K562 (cell line): ENCODE results near the gene MYO1D. TPM values are rescaled to one million over a fixed set of nuclear protein-coding genes. Genes with fewer than 3 reads are reported as not detected.

Experiments used
- ATAC-seq: fragments of 200-7000 bp; cut with Tn5 transposase; 3 replicates; pipeline ENCODE4 v1.9.1; 2020; ENCODE audit warnings: moderate library complexity
- BruUV-seq: library from RNA; stranded (reverse); fragments of 400-500 nt; replicated peaks from 2 replicates; lab custom pipeline; 2021; lab: Mats Ljungman, UMichigan
- CTCF ChIA-PET: fragments of 300-600 bp; formaldehyde crosslinking; extraction: SDS; loops from one replicate; lab custom pipeline; 2021; ENCODE audit warnings: low intra/inter-chr PET ratio; lab: Yijun Ruan, JAX
- POLR2A ChIA-PET: fragments of 300-600, 350-650 bp; sonication (Branson Sonifier 250); formaldehyde crosslinking; extraction: SDS; loops from one replicate; lab custom pipeline; 2021; ENCODE audit warnings: antibody characterized with exemption, inconsistent platforms; lab: Yijun Ruan, JAX
- DNase-seq, 4 experiments: peaks; one replicate each; pipeline versions ENCODE4 v3.0.0 to v3.0.0-alpha.2; 2011 to 2018; ENCODE audit warnings: low spot score in 3 of 4, mixed read lengths in 3 of 4; ENCODE audit errors: extremely low read depth in 1 of 4
- FAIRE-seq: peaks from 2 replicates; lab custom pipeline; 2011; peaks lifted over from hg19 to GRCh38; lab: Jason Lieb, UNC
- H2AFZ ChIP-seq: 2 replicates; pipeline ENCODE4 v1.6.0; 2011; ENCODE audit warnings: low read depth, low read length, control low read depth, inconsistent platforms
- H3K27ac ChIP-seq: fragments of 200-600 bp; 3 replicates; pipeline ENCODE4 v1.8.0; 2011; ENCODE audit warnings: low read depth, mild to moderate bottlenecking, control low read depth, inconsistent platforms, low read length, moderate library complexity, mixed read lengths; ENCODE audit errors: extremely low read depth
- H3K27me3 ChIP-seq, 2 experiments: fragments of 300-600 bp in 1 of 2; 2 replicates in 1 of 2; 3 replicates in 1 of 2; pipeline versions ENCODE4 v1.6.0 to v1.8.0; 2011; ENCODE audit warnings: inconsistent platforms in 2 of 2, low read length in 2 of 2, mild to moderate bottlenecking in 1 of 2, mixed read lengths in 1 of 2, moderate library complexity in 1 of 2; ENCODE audit not compliant: control insufficient read depth in 2 of 2, insufficient read depth in 2 of 2
- H3K36me3 ChIP-seq: fragments of 300-600 bp; 3 replicates; pipeline ENCODE4 v1.8.0; 2011; ENCODE audit warnings: mild to moderate bottlenecking, low read length, inconsistent platforms; ENCODE audit not compliant: control insufficient read depth, insufficient read depth
- H3K4me1 ChIP-seq, 2 experiments: fragments of 200-600 bp in 1 of 2; replicated peaks in 1 of 2; 2 replicates in 1 of 2; 3 replicates in 1 of 2; pipeline versions ENCODE4 v1.5.1 to v1.8.0; 2011; ENCODE audit warnings: inconsistent platforms in 2 of 2, low read length in 2 of 2, mild to moderate bottlenecking in 1 of 2, mixed read lengths in 1 of 2, moderate library complexity in 1 of 2; ENCODE audit not compliant: control insufficient read depth in 2 of 2, insufficient read depth in 2 of 2
- H3K4me2 ChIP-seq: 2 replicates; pipeline ENCODE4 v1.6.1; 2011; ENCODE audit warnings: low read length, control low read depth, inconsistent platforms, mixed read lengths; ENCODE audit not compliant: insufficient read depth
- H3K4me3 ChIP-seq: fragments of 200-600 bp; sonication (generic), shearing (Covaris generic); 2 replicates; pipeline ENCODE4 v1.5.1; 2016; ENCODE audit warnings: control low read depth, inconsistent platforms
- H3K79me2 ChIP-seq: fragments of 200-600 bp; 3 replicates; pipeline ENCODE4 v1.8.0; 2011; ENCODE audit warnings: low read length, inconsistent platforms; ENCODE audit not compliant: control insufficient read depth, insufficient read depth
- H3K9ac ChIP-seq, 2 experiments: 2 replicates each; pipeline versions ENCODE4 v1.6.0 to v1.6.1; 2011; ENCODE audit warnings: low read depth in 2 of 2, low read length in 2 of 2, control low read depth in 1 of 2, inconsistent platforms in 1 of 2, mild to moderate bottlenecking in 1 of 2, mixed read lengths in 1 of 2; ENCODE audit not compliant: insufficient read depth in 1 of 2
- H3K9me1 ChIP-seq: one replicate; pipeline ENCODE4 v1.6.0; 2011; ENCODE audit warnings: inconsistent platforms, mild to moderate bottlenecking, low read length, moderate library complexity; ENCODE audit not compliant: control insufficient read depth, insufficient read depth
- H3K9me3 ChIP-seq: replicated peaks from 2 replicates; pipeline ENCODE4 v1.5.1; 2011; ENCODE audit warnings: low read depth, low read length, inconsistent platforms; ENCODE audit not compliant: control insufficient read depth, insufficient read depth
- H4K20me1 ChIP-seq: replicated peaks from 2 replicates; pipeline ENCODE4 v1.6.1; 2011; ENCODE audit warnings: low read length, inconsistent platforms, mixed read lengths; ENCODE audit not compliant: control insufficient read depth, insufficient read depth
- BMI1 ChIP-seq: fragments of 150-350 bp; IDR thresholded peaks from 2 replicates; pipeline ENCODE4 v1.6.1; 2014; ENCODE audit warnings: low read length
- GTF3C2 ChIP-seq: IDR thresholded peaks from 3 replicates; pipeline ENCODE4 v1.6.1; 2011; ENCODE audit warnings: borderline replicate concordance, mild to moderate bottlenecking, moderate library complexity; ENCODE audit not compliant: insufficient read length; ENCODE audit errors: extremely low read depth
- KAT7 ChIP-seq: sonication (generic); formaldehyde crosslinking; IDR thresholded peaks from 2 replicates; pipeline ENCODE4 v1.8.0; 2022; ENCODE audit warnings: missing genetic modification reagents, mild to moderate bottlenecking, borderline replicate concordance
- MECOM ChIP-seq: fragments of 250-450 bp; sonication (Bioruptor Pico); IDR thresholded peaks from 2 replicates; pipeline ENCODE4 v1.8.0; 2022; ENCODE audit warnings: inconsistent platforms
- PHTF2 ChIP-seq: fragments of 250-450 bp; sonication (Bioruptor Pico); IDR thresholded peaks from 2 replicates; pipeline ENCODE4 v1.5.0; 2021; ENCODE audit warnings: mild to moderate bottlenecking
- POLR2AphosphoS5 ChIP-seq: IDR thresholded peaks from 2 replicates; pipeline ENCODE4 v1.6.1; 2011; ENCODE audit warnings: mild to moderate bottlenecking, low read depth, low read length, moderate library complexity; ENCODE audit not compliant: control insufficient read depth, insufficient read depth
- PTRF ChIP-seq: fragments of 450-650 bp; IDR thresholded peaks from 2 replicates; pipeline ENCODE4 v1.6.1; 2016; ENCODE audit warnings: mild to moderate bottlenecking, missing genetic modification characterization, missing compliant biosample characterization
- ZNF311 ChIP-seq: fragments of 250-450 bp; sonication (Bioruptor Pico); IDR thresholded peaks from 2 replicates; pipeline ENCODE4 v1.4.0; 2020; ENCODE audit warnings: mild to moderate bottlenecking, moderate library complexity
- ZNF639 ChIP-seq, 2 experiments: fragments of 200-800 bp in 1 of 2; sonication (Bioruptor generic) in 1 of 2; sonication (generic) in 1 of 2; formaldehyde crosslinking in 1 of 2; IDR thresholded peaks in 1 of 2; conservative IDR thresholded peaks in 1 of 2; 2 replicates each; pipeline versions ENCODE4 v1.5.0 to v1.6.1; 2016 to 2020; ENCODE audit warnings: missing compliant biosample characterization in 1 of 2, missing genetic modification characterization in 1 of 2, missing genetic modification reagents in 1 of 2
- WGBS: fragments of 100-300 bp; shearing (Covaris generic); methylation state at CpG from one replicate; pipeline ENCODE4 v1.1.6; 2016; ENCODE audit warnings: low coverage, mixed read lengths; ENCODE audit not compliant: insufficient coverage; ENCODE audit errors: missing lambda C conversion rate; 5-methylcytosine and 5-hydroxymethylcytosine counted together
- in situ Hi-C: fragments of 300-500 bp; cut with MboI; formaldehyde crosslinking; loops from 4 replicates; pipeline ENCODE4 v1.15.0; 2018; ENCODE audit warnings: inconsistent platforms, mixed read lengths
- intact Hi-C: fragments of 100-400 bp; cut with micrococcal nuclease; formaldehyde crosslinking; loops from 2 replicates; pipeline ENCODE4 v1.14.2; 2022
- polyA plus RNA-seq, 8 experiments: library from polyadenylated mRNA; depleted of rRNA in 4 of 8; stranded (reverse) in 5 of 8; unstranded in 3 of 8; fragments of >200 nt; fragmentation: Nextera tagmentation in 2 of 8; fragmentation: Illumina TruSeq in 1 of 8; extraction: Ambion mirVana in 2 of 8; extraction: Trizol in 1 of 8; gene quantifications; 2 replicates each; pipeline versions ENCODE4 v1.2.1 to v1.2.3, GENCODE V29; 2011 to 2014; ENCODE audit warnings: inconsistent platforms in 1 of 8, missing spikeins in 1 of 8
- total RNA-seq, 7 experiments: library from RNA; depleted of rRNA in 6 of 7; stranded (reverse); fragments of >200 nt in 6 of 7; fragmentation: Illumina TruSeq in 2 of 7; extraction: Trizol in 2 of 7; gene quantifications; 2 replicates each; pipeline versions ENCODE4 v1.2.1 to v1.2.3, GENCODE V29; 2011 to 2021; ENCODE audit warnings: low replicate concordance in 1 of 7

MYO1D gene
- total and polyA plus RNA-seq, 9 of the 15 experiments (the other 6 are each of a cell fraction or from before 2014, with no cell fraction given), result 2.1 to 71.2 (median 45.4) TPM

DNA sequence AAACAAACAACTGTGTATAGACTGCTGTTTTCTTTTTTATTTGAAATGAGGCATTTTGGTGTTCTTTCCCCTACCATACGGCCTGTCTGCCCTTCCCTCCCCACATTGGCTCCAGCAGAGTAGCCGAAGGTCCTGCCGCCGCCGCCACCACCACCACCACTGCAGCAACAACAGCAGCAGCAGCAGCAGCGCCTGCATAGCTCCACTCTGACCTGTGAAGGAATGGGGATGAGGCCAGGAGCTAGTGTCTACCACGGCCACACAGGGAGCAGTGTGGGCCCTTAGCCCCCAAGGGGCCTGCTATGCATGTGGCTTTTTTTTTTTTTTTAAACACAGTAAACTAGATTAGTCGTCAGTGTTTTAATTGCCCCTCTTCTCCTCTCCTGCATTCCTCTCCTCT is 395.7 kb downstream of the MYO1D start (continued):
- no peak for TF ChIP-seq BMI1

DNA sequence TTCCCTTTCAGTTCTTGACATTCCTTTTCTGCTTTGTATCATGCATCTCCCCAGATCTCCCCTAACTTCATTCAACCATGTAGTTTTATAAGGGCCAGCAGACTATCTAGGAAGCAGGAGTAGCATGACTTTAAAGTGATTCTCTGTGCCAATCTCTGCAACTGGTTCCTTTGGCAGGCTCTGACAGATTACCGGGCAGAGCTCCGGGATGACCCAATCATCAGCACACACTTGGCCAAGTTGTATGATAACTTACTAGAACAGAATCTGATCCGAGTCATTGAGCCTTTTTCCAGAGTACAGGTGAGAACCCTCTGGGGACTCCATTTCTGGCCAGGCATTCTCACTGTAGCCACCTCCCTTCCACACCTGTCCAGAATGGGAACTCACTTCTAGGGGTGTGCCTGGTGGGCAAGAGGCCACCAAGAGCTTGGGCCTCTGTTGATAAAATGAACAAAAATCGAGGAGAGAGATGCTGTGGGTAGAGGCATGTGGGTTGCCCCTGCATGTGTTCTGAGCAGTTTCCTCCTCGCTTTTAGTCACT is 397.8 kb downstream of the MYO1D start:
- TF ChIP-seq GTF3C2 (no peak), ZNF639 (CRISPR knock-in tag; conservative IDR thresholded peaks at IDR 0.05 in 1 of 2, IDR thresholded peaks at IDR 0.05 in 1 of 2) (no peak), PTRF (no peak), MECOM (CRISPR knock-in tag) (no peak), ZNF311 (CRISPR knock-in tag) (no peak), PHTF2 (CRISPR knock-in tag) (no peak), KAT7 (CRISPR knock-in tag) (no peak), POLR2AphosphoS5 (no peak; the same call in 1 of the 2 replicates)
- no peaks in the 10 kb centered on the region for H3K27me3 ChIP-seq
- CTCF ChIA-PET, result no interaction called here
- H3K9me1 ChIP-seq, result no peaks in the 10 kb centered on the region
- no peak overlapping the region for H2AFZ ChIP-seq
- DNase-seq (no peak), FAIRE-seq (no peak), ATAC-seq (no peak)
- H4K20me1 ChIP-seq, result peaks cover 8% of the 10 kb centered on the region; the same call in 1 of the 2 replicates
- WGBS, result 83% methylated on average over 5 of the region's 5 CpGs
- no peak overlapping the region for H3K9ac ChIP-seq
- H3K4me1 ChIP-seq, result peaks cover 0 to 8% of the 10 kb centered on the region in 2 experiments; a peak in 2 of 5 replicates
- H3K79me2 ChIP-seq, result no peaks in the 10 kb centered on the region
- H3K4me3 ChIP-seq, result no peak overlapping the region
- intact Hi-C loops, result no loop called here
- in situ Hi-C loops, result no loop called here
- no peaks in the 10 kb centered on the region for H3K9me3 ChIP-seq
- no TSS peak for BruUV-seq
- peaks cover 91% of the 10 kb centered on the region for H3K36me3 ChIP-seq
- POLR2A ChIA-PET, result interaction anchor here (0.7 kb wide), 1 partner anchor 454 kb away, joined by 3 read pairs; no protein-coding TSS in a partner anchor
- no peak overlapping the region for H3K27ac ChIP-seq
- no peak overlapping the region for H3K4me2 ChIP-seq
